Right renal pelvis (tissue), 4 donors: Measurements from ENCODE around the gene CBX8. TPM values are rescaled to one million over a fixed set of nuclear protein-coding genes. Genes with fewer than 3 reads are reported as not detected.

Experiments used
- DNase-seq, 4 donors: peaks; one replicate each; pipeline ENCODE4 v3.0.0-alpha.2; 2013; ENCODE audit warnings: low read depth in 4 of 4, low spot score in 3 of 4, missing footprints in 1 of 4
- polyA plus RNA-seq, 4 donors: library from polyadenylated mRNA; unstranded; fragments of 120-200 nt; gene quantifications; one replicate each; pipeline ENCODE4 v1.2.1, GENCODE V29; 2013; ENCODE audit not compliant: insufficient read length in 4 of 4

Gene CBX8
- polyA plus RNA-seq, 4 donors: 11.2 to 16.3 (median 11.9) TPM

- no peak for DNase-seq
These were observed 12.1 kb upstream of the CBX8 start for GRCh38 chr17:79808763-79809529.

DNA sequence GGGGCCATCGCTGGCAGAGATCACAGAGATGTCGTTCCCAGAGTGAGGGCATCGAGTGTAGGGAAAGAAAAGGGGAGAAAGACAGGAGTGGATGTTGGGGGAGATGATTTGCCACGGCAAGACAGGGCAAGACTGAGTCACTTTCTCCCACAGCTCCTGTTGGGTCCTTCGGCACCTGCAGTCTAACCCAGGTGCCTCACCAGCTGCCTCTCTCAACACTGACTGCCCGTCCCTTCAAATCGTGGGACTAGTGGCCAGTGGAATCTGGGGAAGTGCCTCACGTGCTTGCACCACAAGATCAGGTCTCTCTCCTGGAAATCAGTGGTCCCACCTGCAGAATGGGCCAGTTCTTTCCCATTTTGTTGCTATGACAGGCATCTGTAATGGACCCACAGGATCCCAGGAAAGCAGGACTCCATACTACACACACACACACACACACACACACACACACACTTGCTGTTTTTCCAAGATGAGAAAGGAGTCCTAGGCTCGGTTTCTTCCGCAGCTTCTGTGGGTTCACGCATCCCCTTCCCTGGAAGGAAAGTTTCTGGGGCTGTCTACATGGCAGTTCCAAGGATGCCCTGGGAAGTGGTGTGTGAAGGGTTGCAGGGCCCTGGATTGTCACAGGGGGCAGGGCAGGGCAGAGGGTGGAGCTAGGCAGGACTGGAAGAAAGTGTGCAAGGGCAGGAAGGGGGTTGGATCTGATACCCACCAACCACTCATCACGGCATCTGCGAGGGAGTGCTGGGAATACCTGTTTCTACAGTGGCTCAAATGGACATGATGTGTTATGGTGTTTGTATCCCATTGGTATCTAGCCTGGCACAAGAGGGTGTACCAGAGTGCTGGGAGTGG lies 10.2 kb upstream of the CBX8 start:
- DNase-seq: no peak

- no peak for DNase-seq
These were observed 9.5 kb upstream of the CBX8 start for GRCh38 chr17:79806446-79806760.

DNA sequence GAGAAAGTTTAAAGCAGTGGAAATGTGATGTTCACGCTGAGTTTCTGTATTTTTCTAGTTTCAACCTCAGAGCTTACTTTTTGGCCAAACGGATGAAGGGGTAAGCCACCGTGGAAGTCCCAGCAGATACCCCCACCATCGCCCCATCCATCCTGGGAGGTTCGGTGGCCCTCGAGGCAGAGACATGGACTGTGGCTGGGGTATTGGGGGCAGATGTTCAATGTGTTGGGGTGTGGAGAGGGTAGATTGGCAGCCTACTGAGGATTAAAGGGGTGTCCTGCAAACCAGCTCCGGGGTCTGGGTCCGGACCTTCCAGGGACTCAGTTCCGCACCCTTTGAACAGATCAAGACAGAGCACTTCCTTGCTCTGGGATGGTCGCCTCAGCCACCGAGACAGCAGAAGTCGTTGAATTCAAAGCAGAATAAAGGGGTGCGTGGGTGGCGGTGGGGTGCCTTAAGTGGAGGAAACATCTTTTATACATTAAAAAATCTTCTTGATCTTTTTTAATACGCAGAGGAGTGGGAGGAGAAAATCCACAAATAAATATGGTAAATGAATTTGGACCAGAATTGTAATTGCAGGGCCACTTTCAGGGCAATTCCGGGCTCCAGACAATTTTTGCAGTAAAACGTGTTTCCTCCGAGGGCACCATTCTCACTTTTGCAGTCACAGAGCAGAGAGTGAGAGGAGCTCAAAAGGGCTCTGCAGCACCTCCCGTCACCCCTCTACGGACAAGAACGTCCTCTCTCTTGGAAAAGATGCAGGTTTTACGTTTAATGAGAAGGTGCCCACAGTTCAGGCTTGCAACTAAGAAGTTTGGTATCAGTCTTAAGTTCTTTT lies 8.2 kb upstream of the CBX8 start:
- DNase-seq: no peak

GRCh38 chr17:79803997-79804855 lies 7.3 kb upstream of the CBX8 start:
- DNase-seq: no peak

GRCh38 chr17:79803421-79803996 lies 6.6 kb upstream of the CBX8 start:
- DNase-seq: no peak

DNA sequence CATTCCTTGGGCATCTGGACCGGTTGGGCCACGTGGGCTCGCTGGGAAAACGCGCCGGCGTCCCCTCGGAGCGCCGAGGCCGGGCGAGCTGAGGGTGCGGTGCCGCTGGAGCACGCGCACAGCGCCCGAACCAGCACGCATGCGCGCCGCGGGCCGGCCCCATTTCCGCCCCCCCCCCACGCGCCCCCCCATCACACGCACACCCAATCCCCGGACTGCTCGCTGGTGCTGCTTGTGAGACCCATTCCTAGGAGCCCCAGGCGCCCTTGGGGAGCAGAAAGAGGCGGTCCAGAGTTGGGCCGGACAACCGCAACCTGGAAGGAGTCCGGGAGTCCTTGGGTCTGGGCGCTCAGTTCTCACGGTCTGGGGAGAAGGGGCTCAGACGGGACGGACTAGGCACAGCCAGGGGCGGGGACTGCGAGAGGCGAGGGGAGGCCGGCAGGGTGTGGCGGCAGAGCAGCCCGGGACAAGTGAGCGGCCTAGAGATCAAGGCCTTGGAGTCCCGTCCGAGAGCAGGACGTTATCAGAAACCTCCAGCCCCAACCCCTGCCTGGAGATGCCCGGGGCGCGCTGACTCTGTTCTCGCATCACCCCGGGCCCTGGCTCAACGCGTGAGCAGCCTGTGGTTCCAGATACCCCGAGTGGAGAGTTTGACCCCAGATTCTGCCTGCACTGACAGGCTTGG lies 6.0 kb upstream of the CBX8 start:
- no peak for DNase-seq

- no peak for DNase-seq
These were observed 5.3 kb upstream of the CBX8 start for GRCh38 chr17:79802039-79802735.

GRCh38 chr17:79801156-79802038 lies 4.5 kb upstream of the CBX8 start:
- no peak for DNase-seq

- no peak for DNase-seq
These were observed 3.7 kb upstream of the CBX8 start for GRCh38 chr17:79800325-79801155.

- no peak for DNase-seq
These were observed 2.9 kb upstream of the CBX8 start for GRCh38 chr17:79799538-79800324.

GRCh38 chr17:79799174-79799537 lies 2.3 kb upstream of the CBX8 start:
- DNase-seq: no peak

GRCh38 chr17:79798299-79799173 lies 1.7 kb upstream of the CBX8 start:
- no peak for DNase-seq

DNA sequence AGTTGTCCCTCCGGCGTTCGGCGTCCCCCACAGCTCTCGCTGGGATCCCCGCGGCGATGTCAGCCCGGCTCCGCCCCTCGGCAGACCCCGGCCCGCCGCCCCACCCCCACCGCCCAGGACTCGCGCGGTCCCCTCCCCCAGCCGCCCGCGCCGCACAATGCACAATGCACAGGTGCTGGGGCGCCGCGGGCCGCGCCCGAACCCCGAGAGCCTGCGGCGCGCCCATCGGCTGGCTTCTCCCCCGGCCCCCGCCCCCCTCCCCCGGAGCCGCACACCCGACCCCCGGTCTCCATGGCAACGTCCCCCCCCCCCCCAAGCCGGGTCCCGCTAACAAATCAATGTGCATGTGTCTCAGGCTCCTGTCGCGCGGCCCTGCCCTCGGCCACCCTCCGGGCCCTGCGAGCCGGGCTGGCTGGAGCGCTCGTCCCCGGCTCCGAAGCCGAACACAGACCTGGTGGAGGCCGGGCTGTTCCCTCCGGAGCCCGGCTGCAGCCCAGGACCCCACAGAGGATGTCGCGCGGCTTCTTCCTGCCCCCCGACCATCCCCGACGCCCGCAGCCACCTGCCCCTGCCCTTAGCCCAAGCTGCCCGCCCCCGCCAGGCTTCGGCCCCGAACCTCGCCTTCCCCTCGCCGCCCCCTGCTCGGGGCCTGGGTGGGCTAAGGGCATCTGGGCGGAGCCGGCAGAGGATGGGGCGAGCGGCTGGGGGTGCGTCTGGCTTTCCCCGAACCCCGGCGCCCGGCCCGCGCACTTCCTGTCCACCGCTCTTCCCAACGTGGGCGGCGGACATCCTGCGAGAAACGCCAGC lies 818 bp upstream of the CBX8 start:
- DNase-seq: no peak
